RWPE2 (cell line): ENCODE measurements around the gene SNAPC3.
A peak's percentile ranks its signal among the peaks of the same experiment; 100 is the strongest.

Experiments used
- ATAC-seq: fragments of 200-7000 bp; cut with Tn5 transposase; 3 replicates; pipeline ENCODE4 v1.9.1; 2021; ENCODE audit warnings: low read depth
- DNase-seq: peaks from one replicate; pipeline ENCODE4 v3.0.0-alpha.2; 2020; ENCODE audit warnings: low spot score
- H3K27ac ChIP-seq: fragments of 450-650 bp; 2 replicates; pipeline ENCODE4 v1.5.1; 2017; ENCODE audit warnings: mild to moderate bottlenecking; ENCODE audit not compliant: poor library complexity, severe bottlenecking
- H3K27me3 ChIP-seq: fragments of 250-450 bp; sonication (Bioruptor Pico); 2 replicates; pipeline ENCODE4 v1.5.1; 2021; ENCODE audit warnings: mild to moderate bottlenecking, moderate library complexity; ENCODE audit not compliant: insufficient read depth, poor library complexity, severe bottlenecking
- H3K36me3 ChIP-seq: fragments of 250-450 bp; sonication (Bioruptor Pico); 2 replicates; pipeline ENCODE4 v1.5.1; 2020; ENCODE audit warnings: low read depth, mild to moderate bottlenecking, moderate library complexity
- H3K4me1 ChIP-seq: fragments of 250-450 bp; sonication (Bioruptor Pico); 2 replicates; pipeline ENCODE4 v1.5.1; 2021; ENCODE audit warnings: mild to moderate bottlenecking, moderate library complexity; ENCODE audit not compliant: insufficient read depth, poor library complexity, severe bottlenecking
- H3K4me3 ChIP-seq: fragments of 250-450 bp; sonication (Bioruptor Pico); 2 replicates; pipeline ENCODE4 v1.5.1; 2021; ENCODE audit warnings: mild to moderate bottlenecking, moderate library complexity; ENCODE audit not compliant: severe bottlenecking
- H3K9me3 ChIP-seq: fragments of 250-450 bp; sonication (Bioruptor Pico); 2 replicates; pipeline ENCODE4 v1.5.1; 2021; ENCODE audit warnings: mild to moderate bottlenecking, moderate library complexity; ENCODE audit not compliant: severe bottlenecking
- CTCF ChIP-seq: fragments of 450-650 bp; IDR thresholded peaks from one replicate; pipeline ENCODE4 v1.5.1; 2017; ENCODE audit warnings: mild to moderate bottlenecking, moderate library complexity; ENCODE audit not compliant: poor library complexity, severe bottlenecking

The SNAPC3 gene

DNA sequence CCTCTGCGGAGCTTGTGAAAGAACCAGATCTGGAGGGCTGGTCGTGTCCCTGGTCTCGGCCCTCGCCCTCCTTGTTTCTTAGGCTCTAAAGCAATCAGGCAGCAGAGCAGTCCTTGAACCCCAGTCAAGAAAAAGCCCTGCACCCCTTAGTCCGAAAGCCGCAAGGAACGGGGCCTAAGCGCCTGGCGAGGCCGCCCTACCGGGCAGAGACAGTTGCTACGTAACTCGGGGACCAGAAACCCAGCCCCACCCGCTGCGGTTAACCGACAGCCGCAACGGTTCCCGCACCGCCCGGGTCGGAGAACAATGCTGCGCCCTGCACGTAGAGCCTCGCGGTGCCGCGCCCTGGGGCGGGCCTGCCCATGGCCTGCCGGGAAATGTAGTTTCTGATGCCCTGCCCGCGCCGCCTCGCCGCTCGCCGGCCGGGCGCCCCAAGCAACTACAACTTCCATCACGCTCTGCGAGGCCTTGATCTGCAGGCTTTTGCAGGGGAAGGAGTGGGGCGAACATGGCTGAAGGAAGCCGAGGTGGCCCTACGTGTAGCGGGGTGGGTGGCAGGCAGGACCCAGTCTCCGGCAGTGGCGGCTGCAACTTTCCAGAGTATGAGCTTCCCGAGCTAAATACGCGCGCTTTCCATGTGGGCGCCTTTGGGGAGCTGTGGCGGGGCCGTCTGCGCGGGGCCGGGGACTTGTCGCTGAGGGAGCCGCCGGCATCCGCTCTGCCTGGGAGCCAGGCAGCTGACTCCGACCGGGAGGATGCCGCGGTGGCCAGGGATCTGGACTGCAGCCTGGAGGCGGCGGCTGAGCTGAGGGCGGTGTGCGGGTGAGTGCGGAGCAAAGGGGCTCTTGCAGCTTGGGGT is at the start of gene SNAPC3:
Gene SNAPC3 (plus strand): TSS at position 505 of the 859 bp plus-strand sequence. CDS start 4 bp downstream, at position 509.
- no peak for TF ChIP-seq CTCF
- ATAC-seq = peak; percentile 96
- Histone ChIP-seq H3K4me3 (peak within 1 kb of the TSS; percentile 80), H3K9me3 (no peaks in the 10 kb centered on the region), H3K4me1 (peaks cover 6% of the 10 kb centered on the region), H3K36me3 (peaks cover 40% of the 10 kb centered on the region), H3K27me3 (no peaks in the 10 kb centered on the region), H3K27ac (peak within 1 kb of the TSS; percentile 37)
- peak; percentile 89 for DNase-seq

GRCh38 chr9:15373881-15374280 is 48.8 kb upstream of the SNAPC3 start:
- no peak overlapping the region for H3K4me3 ChIP-seq
- TF ChIP-seq CTCF = no peak
- H3K4me1 ChIP-seq = no peaks in the 10 kb centered on the region
- no peak for ATAC-seq
- no peaks in the 10 kb centered on the region for H3K27me3 ChIP-seq
- no peaks in the 10 kb centered on the region for H3K9me3 ChIP-seq
- DNase-seq = no peak
- H3K36me3 ChIP-seq = no peaks in the 10 kb centered on the region
- H3K27ac ChIP-seq = no peak overlapping the region

DNA sequence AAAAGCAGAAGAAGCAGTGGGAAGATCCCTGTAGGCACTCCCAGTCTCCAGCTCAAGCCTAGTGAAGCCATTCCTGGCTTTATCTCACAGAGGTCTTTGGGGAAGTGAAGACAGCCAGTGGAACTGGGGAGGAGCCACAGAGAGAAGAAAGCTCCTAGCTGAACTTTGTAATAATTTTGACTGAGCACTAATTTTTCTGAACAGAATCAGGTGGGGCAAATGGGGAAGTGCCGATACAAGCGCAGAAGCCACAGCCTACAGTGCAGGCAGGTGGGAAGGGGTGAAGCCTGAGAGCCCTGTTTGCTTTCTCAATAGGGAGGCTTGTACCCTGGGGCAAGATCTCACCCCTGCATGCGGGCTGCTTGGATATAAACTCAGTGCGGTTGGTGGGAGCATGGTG is 48.4 kb upstream of the SNAPC3 start:
- no peak for ATAC-seq
- H3K4me1 ChIP-seq = no peaks in the 10 kb centered on the region
- no peaks in the 10 kb centered on the region for H3K36me3 ChIP-seq
- DNase-seq = no peak
- no peaks in the 10 kb centered on the region for H3K27me3 ChIP-seq
- TF ChIP-seq CTCF = no peak
- no peak overlapping the region for H3K27ac ChIP-seq
- no peak overlapping the region for H3K4me3 ChIP-seq
- no peaks in the 10 kb centered on the region for H3K9me3 ChIP-seq

GRCh38 chr9:15374825-15375224 is 47.9 kb upstream of the SNAPC3 start:
- Histone ChIP-seq H3K27me3 (no peaks in the 10 kb centered on the region), H3K36me3 (no peaks in the 10 kb centered on the region), H3K9me3 (no peaks in the 10 kb centered on the region), H3K4me3 (no peak overlapping the region), H3K27ac (no peak overlapping the region), H3K4me1 (no peaks in the 10 kb centered on the region)
- ATAC-seq (no peak), DNase-seq (no peak)
- TF ChIP-seq CTCF = no peak
